GM13976 (cell line): ENCODE results near the gene SAPCD1.
"Not testable (repeated sequence)": the region's sequence is repeated elsewhere in the genome, so short reads cannot be mapped to it uniquely, and the experiment has no call there.

Source experiments
- DNase-seq: peaks from one replicate; pipeline ENCODE4 v3.0.0; 2012; ENCODE audit warnings: low spot score
- in situ Hi-C: fragments of 300-500 bp; cut with MboI; formaldehyde crosslinking; loops from one replicate; pipeline ENCODE4 v1.12.0; 2022; ENCODE audit warnings: low sequenced_read_pairs, mixed read lengths, inconsistent platforms; ENCODE audit not compliant: unreplicated experiment
- TF ChIP-seq, protein P1 (sequence below): IDR thresholded peaks from 2 replicates; pipeline ENCODE4 v1.5.1; 2012; ENCODE audit warnings: borderline replicate concordance, mild to moderate bottlenecking; ENCODE audit not compliant: insufficient read depth; ENCODE audit errors: extremely low read depth, missing control alignments, control extremely low read depth

The SAPCD1 gene

DNA sequence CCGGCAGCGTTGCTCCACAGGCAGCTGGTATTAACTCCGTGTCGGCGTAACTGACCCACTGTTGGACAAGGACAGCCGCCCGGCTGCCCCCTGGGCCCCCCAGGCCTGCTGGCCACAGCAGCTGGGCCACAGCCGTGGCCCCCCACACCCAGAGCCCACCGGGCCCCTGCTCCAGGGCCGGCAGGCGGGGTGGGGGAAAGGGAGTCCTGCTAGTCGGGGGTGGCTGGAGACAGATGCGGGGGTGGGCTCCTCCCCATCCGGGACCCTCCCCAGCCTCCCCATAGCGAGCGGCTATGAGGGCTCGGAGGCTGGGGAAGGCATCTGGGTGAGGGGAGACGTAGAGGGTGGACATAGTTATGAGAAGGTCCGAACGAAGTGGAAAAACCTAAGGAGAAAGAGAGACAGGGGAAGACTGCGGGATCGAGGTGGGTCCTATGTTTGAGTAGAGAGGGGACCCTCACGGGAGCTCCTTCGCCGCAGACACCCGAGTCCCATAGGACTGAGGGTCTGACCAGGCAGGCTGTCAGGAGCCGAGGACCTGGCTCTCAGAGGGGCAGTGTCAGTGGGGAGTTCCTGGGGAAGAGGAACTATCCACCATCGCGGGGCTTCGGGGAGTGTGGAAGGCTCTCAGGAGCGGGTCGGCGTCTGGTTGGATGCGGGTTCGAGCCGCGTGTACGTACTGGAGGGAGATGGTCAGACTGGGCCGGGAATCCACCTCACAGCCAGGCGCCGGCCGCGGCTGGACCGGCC is 32.6 kb downstream of the SAPCD1 start:
- TF ChIP-seq, protein P1, sequence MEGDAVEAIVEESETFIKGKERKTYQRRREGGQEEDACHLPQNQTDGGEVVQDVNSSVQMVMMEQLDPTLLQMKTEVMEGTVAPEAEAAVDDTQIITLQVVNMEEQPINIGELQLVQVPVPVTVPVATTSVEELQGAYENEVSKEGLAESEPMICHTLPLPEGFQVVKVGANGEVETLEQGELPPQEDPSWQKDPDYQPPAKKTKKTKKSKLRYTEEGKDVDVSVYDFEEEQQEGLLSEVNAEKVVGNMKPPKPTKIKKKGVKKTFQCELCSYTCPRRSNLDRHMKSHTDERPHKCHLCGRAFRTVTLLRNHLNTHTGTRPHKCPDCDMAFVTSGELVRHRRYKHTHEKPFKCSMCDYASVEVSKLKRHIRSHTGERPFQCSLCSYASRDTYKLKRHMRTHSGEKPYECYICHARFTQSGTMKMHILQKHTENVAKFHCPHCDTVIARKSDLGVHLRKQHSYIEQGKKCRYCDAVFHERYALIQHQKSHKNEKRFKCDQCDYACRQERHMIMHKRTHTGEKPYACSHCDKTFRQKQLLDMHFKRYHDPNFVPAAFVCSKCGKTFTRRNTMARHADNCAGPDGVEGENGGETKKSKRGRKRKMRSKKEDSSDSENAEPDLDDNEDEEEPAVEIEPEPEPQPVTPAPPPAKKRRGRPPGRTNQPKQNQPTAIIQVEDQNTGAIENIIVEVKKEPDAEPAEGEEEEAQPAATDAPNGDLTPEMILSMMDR, result no peak
- DNase-seq, result peak; percentile 29
- in situ Hi-C loops, result no loop called here

- TF ChIP-seq, protein P1, result peak; percentile 93
- peak; percentile 98 for DNase-seq
- in situ Hi-C loops, result no loop called here
Measured at GRCh38 chr6:31795616-31796298, 33.3 kb downstream of the SAPCD1 start, which contains the start of gene VARS1. VARS1 (minus strand) TSS chr6:31795752; CDS start chr6:31795217, 535 bp downstream.

GRCh38 chr6:31796993-31797385 is 34.5 kb downstream of the SAPCD1 start:
- TF ChIP-seq, protein P1, result no peak
- in situ Hi-C loops, result no loop called here
- no peak for DNase-seq

DNA sequence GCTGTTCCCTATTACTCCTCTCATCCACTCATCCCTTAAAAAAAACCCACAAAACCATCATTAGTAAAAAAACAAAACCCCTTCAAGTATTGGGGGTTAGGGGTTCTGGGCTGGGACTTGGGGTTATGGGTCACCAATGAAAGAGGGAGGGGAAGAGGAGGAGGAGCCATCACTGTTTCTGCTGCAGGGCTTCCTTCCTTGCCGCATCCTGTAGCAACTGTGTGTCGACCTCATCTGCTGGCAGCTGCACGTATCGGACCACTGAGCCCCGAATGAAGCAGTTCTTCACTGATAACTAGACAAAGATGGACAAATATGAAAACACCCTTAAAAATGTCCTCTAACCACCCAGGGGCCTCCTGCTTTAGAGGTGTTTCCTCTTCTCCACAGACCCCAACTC is 35.1 kb downstream of the SAPCD1 start:
- TF ChIP-seq, protein P1, result no peak
- in situ Hi-C loops, result no loop called here
- no peak for DNase-seq

- TF ChIP-seq, protein P1, result no peak
- no peak for DNase-seq
- in situ Hi-C loops, result no loop called here
Measured at GRCh38 chr6:31799781-31800180, 37.3 kb downstream of the SAPCD1 start.

- in situ Hi-C loops, result not testable (repeated sequence)
Measured at GRCh38 chr6:31801031-31801927, 38.8 kb downstream of the SAPCD1 start.

GRCh38 chr6:31805939-31806469 is 43.5 kb downstream of the SAPCD1 start:
- peak; percentile 39 for DNase-seq

More at GRCh38 chr6:31801031-31801927, 38.8 kb downstream of the SAPCD1 start:
- not testable (repeated sequence) for DNase-seq

More at GRCh38 chr6:31805939-31806469, 43.5 kb downstream of the SAPCD1 start:
- in situ Hi-C loops, result no loop called here
- TF ChIP-seq, protein P1, result no peak
